UCSD-AML1 (cell line): Measurements from ENCODE around the gene KIRREL3.

Experiments used
- DNase-seq: peaks from one replicate; lab custom pipeline; 2025; ENCODE audit not compliant: unreplicated experiment; lab: John Stamatoyannopoulos, UW

Gene KIRREL3

GRCh38 chr11:126433244-126433846 lies 567.2 kb downstream of the KIRREL3 start:
- no peak for DNase-seq

GRCh38 chr11:126432525-126432924 lies 568.0 kb downstream of the KIRREL3 start:
- DNase-seq: no peak

- DNase-seq: no peak
Observed at GRCh38 chr11:126432065-126432461, 568.5 kb downstream of the KIRREL3 start.

- DNase-seq: no peak
Observed at GRCh38 chr11:126431401-126432064, 569.0 kb downstream of the KIRREL3 start.

- DNase-seq: no peak
Observed at GRCh38 chr11:126430581-126431335, 569.8 kb downstream of the KIRREL3 start.

GRCh38 chr11:126426820-126427749 lies 573.5 kb downstream of the KIRREL3 start:
- no peak for DNase-seq

GRCh38 chr11:126426106-126426505 lies 574.5 kb downstream of the KIRREL3 start:
- no peak for DNase-seq

GRCh38 chr11:126424471-126425039 lies 576.0 kb downstream of the KIRREL3 start:
- DNase-seq: no peak

- DNase-seq: no peak
Observed at GRCh38 chr11:126423743-126424142, 576.8 kb downstream of the KIRREL3 start.

- no peak for DNase-seq
Observed at GRCh38 chr11:126423154-126423553, 577.4 kb downstream of the KIRREL3 start.

- no peak for DNase-seq
Observed at GRCh38 chr11:126422446-126422845, 578.1 kb downstream of the KIRREL3 start.

GRCh38 chr11:126421271-126421671 lies 579.3 kb downstream of the KIRREL3 start:
- DNase-seq: no peak

GRCh38 chr11:126420698-126421256 lies 579.8 kb downstream of the KIRREL3 start:
- no peak for DNase-seq

- DNase-seq: no peak
Observed at GRCh38 chr11:126419801-126420697, 580.5 kb downstream of the KIRREL3 start.

- no peak for DNase-seq
Observed at GRCh38 chr11:126418887-126419286, 581.7 kb downstream of the KIRREL3 start.

- DNase-seq: no peak
Observed at GRCh38 chr11:126417091-126417862, 583.3 kb downstream of the KIRREL3 start.

GRCh38 chr11:126416542-126417090 lies 584.0 kb downstream of the KIRREL3 start:
- DNase-seq: no peak

- no peak for DNase-seq
Observed at GRCh38 chr11:126415669-126416420, 584.7 kb downstream of the KIRREL3 start.
